ENCODE results near the gene IGSF5.

The IGSF5 gene

DNA sequence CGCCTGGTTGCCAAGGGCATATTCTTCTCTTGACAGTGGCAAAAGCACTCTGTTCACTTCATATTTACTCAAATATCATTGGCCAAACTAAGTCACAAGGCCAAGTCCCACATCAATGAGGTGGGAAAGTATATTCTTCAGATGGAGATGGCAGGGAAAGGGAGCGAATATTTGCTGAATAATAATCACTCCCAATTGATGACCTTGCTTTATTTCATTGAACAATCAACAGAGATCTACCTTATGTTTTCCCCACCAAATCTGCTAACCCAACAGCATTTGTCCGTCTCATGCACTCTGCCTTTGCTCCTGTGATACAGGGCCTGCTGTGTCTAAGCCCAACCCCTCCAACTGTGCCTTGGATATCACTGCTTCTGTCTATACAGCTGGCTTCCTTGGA, 77.1 kb downstream of the IGSF5 start:
- Histone ChIP-seq H3K4me3 (ENCODE audit: severe bottlenecking) (no peak overlapping the region), H3K9me3 (ENCODE audit: severe bottlenecking) (no peaks in the 10 kb centered on the region), H3K27ac (ENCODE audit: poor library complexity, severe bottlenecking) (no peak overlapping the region), H3K27me3 (ENCODE audit: insufficient read depth, poor library complexity, severe bottlenecking) (no peaks in the 10 kb centered on the region), H3K36me3 (ENCODE audit: low read depth) (no peaks in the 10 kb centered on the region), H3K4me1 (ENCODE audit: insufficient read depth, poor library complexity, severe bottlenecking) (no peaks in the 10 kb centered on the region)
- TF ChIP-seq, protein P1, sequence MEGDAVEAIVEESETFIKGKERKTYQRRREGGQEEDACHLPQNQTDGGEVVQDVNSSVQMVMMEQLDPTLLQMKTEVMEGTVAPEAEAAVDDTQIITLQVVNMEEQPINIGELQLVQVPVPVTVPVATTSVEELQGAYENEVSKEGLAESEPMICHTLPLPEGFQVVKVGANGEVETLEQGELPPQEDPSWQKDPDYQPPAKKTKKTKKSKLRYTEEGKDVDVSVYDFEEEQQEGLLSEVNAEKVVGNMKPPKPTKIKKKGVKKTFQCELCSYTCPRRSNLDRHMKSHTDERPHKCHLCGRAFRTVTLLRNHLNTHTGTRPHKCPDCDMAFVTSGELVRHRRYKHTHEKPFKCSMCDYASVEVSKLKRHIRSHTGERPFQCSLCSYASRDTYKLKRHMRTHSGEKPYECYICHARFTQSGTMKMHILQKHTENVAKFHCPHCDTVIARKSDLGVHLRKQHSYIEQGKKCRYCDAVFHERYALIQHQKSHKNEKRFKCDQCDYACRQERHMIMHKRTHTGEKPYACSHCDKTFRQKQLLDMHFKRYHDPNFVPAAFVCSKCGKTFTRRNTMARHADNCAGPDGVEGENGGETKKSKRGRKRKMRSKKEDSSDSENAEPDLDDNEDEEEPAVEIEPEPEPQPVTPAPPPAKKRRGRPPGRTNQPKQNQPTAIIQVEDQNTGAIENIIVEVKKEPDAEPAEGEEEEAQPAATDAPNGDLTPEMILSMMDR (IDR thresholded peaks at IDR 0.05; ENCODE audit: poor library complexity, severe bottlenecking): no peak
- no peak for ATAC-seq (ENCODE audit: low read depth)
- no peak for DNase-seq (ENCODE audit: low spot score)

DNA sequence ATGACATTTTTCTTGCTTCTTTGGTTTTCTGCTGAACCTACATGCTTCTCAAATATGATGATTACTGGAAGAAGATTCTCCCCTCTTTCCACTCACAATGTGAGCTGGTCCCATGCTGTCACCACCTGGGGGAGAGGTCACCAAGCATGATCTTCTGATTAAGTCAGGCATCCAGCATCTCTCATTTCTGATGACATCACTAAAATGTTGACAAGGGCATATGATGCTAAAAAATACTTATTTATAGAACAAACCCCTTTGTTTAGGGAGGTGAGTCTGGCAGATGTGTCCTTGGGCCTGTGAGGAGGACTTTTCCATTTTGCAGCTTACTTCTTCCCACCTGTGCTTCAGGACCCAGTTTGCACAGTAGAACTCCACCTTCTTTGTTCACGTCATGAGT, 80.3 kb downstream of the IGSF5 start:
- DNase-seq (ENCODE audit: low spot score) (no peak), ATAC-seq (ENCODE audit: low read depth) (no peak)
- no peak overlapping the region for H3K27ac ChIP-seq (ENCODE audit: poor library complexity, severe bottlenecking)

DNA sequence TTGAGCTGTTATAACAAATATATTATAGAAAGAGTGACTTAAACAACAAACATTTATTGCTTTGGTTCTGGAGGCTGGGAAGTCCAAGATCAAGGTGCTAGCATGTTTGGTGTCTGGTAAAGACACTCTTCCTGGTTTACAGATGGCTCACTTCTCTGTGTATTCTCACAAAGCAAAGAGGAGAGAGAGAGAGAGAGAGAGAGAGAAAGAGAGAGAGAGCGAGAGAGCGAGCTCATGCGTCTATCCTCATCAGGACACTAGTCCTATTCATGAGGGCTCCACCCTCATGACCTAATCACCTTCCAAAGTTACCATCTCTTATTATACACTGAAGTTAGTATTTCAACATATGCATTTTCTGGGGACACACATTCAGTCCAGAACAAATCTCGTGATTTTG, 89.6 kb downstream of the IGSF5 start:
- no peak overlapping the region for H3K4me3 ChIP-seq (ENCODE audit: severe bottlenecking)
- TF ChIP-seq, protein P1 (IDR thresholded peaks at IDR 0.05; ENCODE audit: poor library complexity, severe bottlenecking): no peak
- no peak overlapping the region for H3K27ac ChIP-seq (ENCODE audit: poor library complexity, severe bottlenecking)
- H3K36me3 ChIP-seq (ENCODE audit: low read depth): no peaks in the 10 kb centered on the region
- no peaks in the 10 kb centered on the region for H3K4me1 ChIP-seq (ENCODE audit: insufficient read depth, poor library complexity, severe bottlenecking)
- H3K27me3 ChIP-seq (ENCODE audit: insufficient read depth, poor library complexity, severe bottlenecking): peaks cover 12% of the 10 kb centered on the region
- no peak for ATAC-seq (ENCODE audit: low read depth)
- no peak for DNase-seq (ENCODE audit: low spot score)
- H3K9me3 ChIP-seq (ENCODE audit: severe bottlenecking): no peaks in the 10 kb centered on the region

More for the DNA sequence above, 80.3 kb downstream of the IGSF5 start:
- TF ChIP-seq, protein P1 (IDR thresholded peaks at IDR 0.05; ENCODE audit: poor library complexity, severe bottlenecking): no peak
- no peaks in the 10 kb centered on the region for H3K36me3 ChIP-seq (ENCODE audit: low read depth)
- H3K9me3 ChIP-seq (ENCODE audit: severe bottlenecking): no peaks in the 10 kb centered on the region
- H3K27me3 ChIP-seq (ENCODE audit: insufficient read depth, poor library complexity, severe bottlenecking): peaks cover 9% of the 10 kb centered on the region
- no peak overlapping the region for H3K4me3 ChIP-seq (ENCODE audit: severe bottlenecking)
- no peaks in the 10 kb centered on the region for H3K4me1 ChIP-seq (ENCODE audit: insufficient read depth, poor library complexity, severe bottlenecking)

DNA sequence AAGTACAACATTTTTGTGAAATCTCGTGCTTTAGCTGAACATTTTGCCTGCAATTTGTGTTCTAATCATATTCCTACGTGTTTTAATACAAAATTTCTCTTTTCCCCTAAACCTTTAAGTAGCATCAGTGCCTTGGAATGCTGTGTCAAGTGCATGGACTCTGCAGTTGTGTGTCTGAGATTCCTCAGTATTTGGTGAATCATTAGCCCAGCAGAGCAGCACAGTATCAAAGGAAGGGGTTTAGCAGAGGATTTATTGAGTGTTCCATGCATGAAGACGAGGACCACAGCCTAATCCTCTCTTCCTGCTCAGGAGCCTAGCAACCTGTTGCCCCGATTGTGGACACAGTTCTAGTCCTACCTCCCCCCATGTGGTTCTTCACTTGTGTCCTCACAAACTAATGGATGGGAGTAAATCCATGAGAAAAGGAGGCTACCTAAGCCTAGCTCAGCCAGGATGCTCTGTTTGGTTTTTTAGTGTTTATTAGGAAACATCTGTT, 92.9 kb downstream of the IGSF5 start:
- Histone ChIP-seq H3K4me1 (ENCODE audit: insufficient read depth, poor library complexity, severe bottlenecking) (no peaks in the 10 kb centered on the region), H3K27me3 (ENCODE audit: insufficient read depth, poor library complexity, severe bottlenecking) (peaks cover 7% of the 10 kb centered on the region), H3K36me3 (ENCODE audit: low read depth) (no peaks in the 10 kb centered on the region), H3K9me3 (ENCODE audit: severe bottlenecking) (no peaks in the 10 kb centered on the region), H3K4me3 (ENCODE audit: severe bottlenecking) (no peak overlapping the region), H3K27ac (ENCODE audit: poor library complexity, severe bottlenecking) (no peak overlapping the region)
- no peak for ATAC-seq (ENCODE audit: low read depth)
- DNase-seq (ENCODE audit: low spot score): no peak
- TF ChIP-seq, protein P1 (IDR thresholded peaks at IDR 0.05; ENCODE audit: poor library complexity, severe bottlenecking): no peak

DNA sequence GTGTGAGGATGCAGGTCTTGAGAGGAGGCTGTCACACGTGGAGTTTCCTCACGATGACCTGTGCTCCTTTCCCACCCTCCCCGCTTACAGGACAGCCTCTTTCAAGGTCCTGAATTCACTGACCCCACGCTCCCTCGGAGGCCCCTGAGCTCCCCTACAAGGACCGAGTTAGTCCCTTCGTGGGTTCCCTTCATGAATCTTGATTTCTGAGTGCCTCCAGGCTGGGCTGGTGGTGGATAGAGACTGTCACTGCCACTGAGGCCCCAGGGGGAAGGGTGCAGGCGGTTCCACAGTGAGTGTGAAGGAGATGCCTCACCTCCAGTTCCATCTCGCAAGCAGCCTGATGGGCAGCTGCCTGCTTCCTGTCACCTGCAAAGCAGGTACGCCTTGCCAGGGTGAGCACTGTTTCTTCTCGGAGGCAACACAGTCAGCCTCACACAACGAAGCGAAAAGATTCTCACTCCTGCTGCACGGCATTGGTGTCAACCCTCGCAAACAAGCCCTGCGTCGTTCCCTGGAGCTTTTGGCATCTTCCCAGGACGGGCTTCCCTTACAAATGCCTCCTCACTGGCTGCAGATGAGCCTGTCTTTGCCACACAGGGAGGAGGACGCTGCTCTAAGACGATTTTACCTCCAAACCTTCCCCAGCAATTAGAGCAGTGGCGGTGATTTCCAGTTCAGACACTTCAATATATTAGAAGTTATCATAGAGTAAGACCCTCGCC, 95.6 kb downstream of the IGSF5 start:
- no peaks in the 10 kb centered on the region for H3K4me1 ChIP-seq (ENCODE audit: insufficient read depth, poor library complexity, severe bottlenecking)
- no peak overlapping the region for H3K27ac ChIP-seq (ENCODE audit: poor library complexity, severe bottlenecking)
- peaks cover 7% of the 10 kb centered on the region for H3K27me3 ChIP-seq (ENCODE audit: insufficient read depth, poor library complexity, severe bottlenecking)
- no peaks in the 10 kb centered on the region for H3K9me3 ChIP-seq (ENCODE audit: severe bottlenecking)
- H3K4me3 ChIP-seq (ENCODE audit: severe bottlenecking): no peak overlapping the region
- DNase-seq (ENCODE audit: low spot score) (no peak), ATAC-seq (ENCODE audit: low read depth) (no peak)
- TF ChIP-seq, protein P1 (IDR thresholded peaks at IDR 0.05; ENCODE audit: poor library complexity, severe bottlenecking): no peak
- no peaks in the 10 kb centered on the region for H3K36me3 ChIP-seq (ENCODE audit: low read depth)

Data from RWPE2 (cell line).